SK-N-SH treated with all-trans-retinoic acid at 6 μM for 48 hours (cell line): ENCODE results near the gene CYB5B.

Experiments
- ATAC-seq: fragments of 200-7000 bp; cut with Tn5 transposase; 3 replicates; pipeline ENCODE4 v1.9.1; 2020; ENCODE audit warnings: mild to moderate bottlenecking, moderate library complexity
- ARNTL ChIP-seq: fragments of 450-650 bp; formaldehyde crosslinking; IDR thresholded peaks from 2 replicates; pipeline ENCODE4 v1.5.0; 2020; ENCODE audit warnings: low read depth, mild to moderate bottlenecking, moderate library complexity, borderline replicate concordance
- BACH2 ChIP-seq: fragments of 250-450 bp; sonication (Bioruptor Pico); IDR thresholded peaks from 2 replicates; pipeline ENCODE4 v1.9.0; 2021; ENCODE audit warnings: mild to moderate bottlenecking, borderline replicate concordance
- CREB5 ChIP-seq: fragments of 250-450 bp; sonication (Bioruptor Pico); IDR thresholded peaks from 2 replicates; pipeline ENCODE4 v1.5.1; 2020; ENCODE audit warnings: low read depth, mild to moderate bottlenecking, moderate library complexity
- CSDC2 ChIP-seq: fragments of 250-450 bp; sonication (Bioruptor Pico); IDR thresholded peaks from 2 replicates; pipeline ENCODE4 v1.5.0; 2020; ENCODE audit warnings: mild to moderate bottlenecking, moderate library complexity
- CSRNP3 ChIP-seq: fragments of 250-450 bp; sonication (Bioruptor Pico); IDR thresholded peaks from 2 replicates; pipeline ENCODE4 v1.5.1; 2021; ENCODE audit warnings: mild to moderate bottlenecking, moderate library complexity
- ESRRG ChIP-seq: fragments of 250-450 bp; sonication (Bioruptor Pico); IDR thresholded peaks from 2 replicates; pipeline ENCODE4 v1.6.1; 2021; ENCODE audit warnings: mild to moderate bottlenecking
- GLIS3 ChIP-seq: fragments of 250-450 bp; sonication (Bioruptor Pico); IDR thresholded peaks from 2 replicates; pipeline ENCODE4 v1.5.0; 2020; ENCODE audit warnings: mild to moderate bottlenecking, moderate library complexity
- ISL1 ChIP-seq: fragments of 250-450 bp; sonication (Bioruptor Pico); IDR thresholded peaks from 2 replicates; pipeline ENCODE4 v2.1.2; 2022; ENCODE audit warnings: mild to moderate bottlenecking, moderate library complexity
- POU6F1 ChIP-seq: fragments of 250-450 bp; sonication (Bioruptor Pico); IDR thresholded peaks from 2 replicates; pipeline ENCODE4 v1.8.0; 2021; ENCODE audit warnings: low read depth, mild to moderate bottlenecking, moderate library complexity, borderline replicate concordance
- RARB ChIP-seq: fragments of 250-450 bp; sonication (Bioruptor Pico); IDR thresholded peaks from 2 replicates; pipeline ENCODE4 v1.8.0; 2021; ENCODE audit warnings: mild to moderate bottlenecking, moderate library complexity
- SNAI2 ChIP-seq: fragments of 250-450 bp; sonication (Bioruptor Pico); IDR thresholded peaks from 2 replicates; pipeline ENCODE4 v1.5.0; 2020; ENCODE audit warnings: mild to moderate bottlenecking, moderate library complexity
- TCF4 ChIP-seq: fragments of 250-450 bp; sonication (Bioruptor Pico); IDR thresholded peaks from 2 replicates; pipeline ENCODE4 v1.8.0; 2021; ENCODE audit warnings: mild to moderate bottlenecking, moderate library complexity, borderline replicate concordance
- TOX ChIP-seq: fragments of 250-450 bp; sonication (Bioruptor Pico); IDR thresholded peaks from 2 replicates; pipeline ENCODE4 v1.8.0; 2021; ENCODE audit warnings: mild to moderate bottlenecking, moderate library complexity, borderline replicate concordance
- TSHZ2 ChIP-seq: fragments of 250-450 bp; sonication (Bioruptor Pico); IDR thresholded peaks from 2 replicates; pipeline ENCODE4 v1.5.0; 2020; ENCODE audit warnings: mild to moderate bottlenecking, moderate library complexity
- ZFP3 ChIP-seq: fragments of 250-450 bp; sonication (Bioruptor Pico); IDR thresholded peaks from 2 replicates; pipeline ENCODE4 v1.5.0; 2020; ENCODE audit warnings: mild to moderate bottlenecking, moderate library complexity
- ZFP30 ChIP-seq: fragments of 450-650 bp; formaldehyde crosslinking; IDR thresholded peaks from 2 replicates; pipeline ENCODE4 v1.5.0; 2022; ENCODE audit warnings: mild to moderate bottlenecking, moderate library complexity
- ZNF565 ChIP-seq: fragments of 450-650 bp; formaldehyde crosslinking; conservative IDR thresholded peaks from 2 replicates; pipeline ENCODE4 v1.5.0; 2020; ENCODE audit warnings: low read depth, mild to moderate bottlenecking, moderate library complexity
- ZNF70 ChIP-seq: fragments of 450-650 bp; formaldehyde crosslinking; IDR thresholded peaks from 2 replicates; pipeline ENCODE4 v1.5.0; 2020; ENCODE audit warnings: mild to moderate bottlenecking, moderate library complexity
- ZNF8 ChIP-seq: fragments of 450-650 bp; formaldehyde crosslinking; IDR thresholded peaks from 2 replicates; pipeline ENCODE4 v1.5.0; 2020; ENCODE audit warnings: mild to moderate bottlenecking, moderate library complexity
- TF ChIP-seq, protein P1 (sequence below): fragments of 250-450 bp; sonication (Bioruptor Pico); IDR thresholded peaks from 2 replicates; pipeline ENCODE4 v1.8.0; 2020; ENCODE audit warnings: mild to moderate bottlenecking, moderate library complexity, borderline replicate concordance

Gene CYB5B

GRCh38 chr16:69496376-69496775 lies 72.0 kb downstream of the CYB5B start:
- TF ChIP-seq ZNF70 (CRISPR knock-in tag) (no peak), SNAI2 (CRISPR knock-in tag) (no peak), ZFP3 (CRISPR knock-in tag) (no peak), ISL1 (CRISPR knock-in tag) (no peak), GLIS3 (CRISPR knock-in tag) (no peak), TSHZ2 (CRISPR knock-in tag) (no peak), CREB5 (CRISPR knock-in tag) (no peak), ESRRG (CRISPR knock-in tag) (no peak), TCF4 (CRISPR knock-in tag) (no peak), TOX (CRISPR knock-in tag) (no peak), ZNF8 (CRISPR knock-in tag) (no peak), ZNF565 (CRISPR knock-in tag) (no peak), BACH2 (CRISPR knock-in tag) (no peak), CSRNP3 (CRISPR knock-in tag) (no peak), POU6F1 (CRISPR knock-in tag) (no peak), RARB (CRISPR knock-in tag) (no peak), CSDC2 (no peak)
- TF ChIP-seq, protein P1, sequence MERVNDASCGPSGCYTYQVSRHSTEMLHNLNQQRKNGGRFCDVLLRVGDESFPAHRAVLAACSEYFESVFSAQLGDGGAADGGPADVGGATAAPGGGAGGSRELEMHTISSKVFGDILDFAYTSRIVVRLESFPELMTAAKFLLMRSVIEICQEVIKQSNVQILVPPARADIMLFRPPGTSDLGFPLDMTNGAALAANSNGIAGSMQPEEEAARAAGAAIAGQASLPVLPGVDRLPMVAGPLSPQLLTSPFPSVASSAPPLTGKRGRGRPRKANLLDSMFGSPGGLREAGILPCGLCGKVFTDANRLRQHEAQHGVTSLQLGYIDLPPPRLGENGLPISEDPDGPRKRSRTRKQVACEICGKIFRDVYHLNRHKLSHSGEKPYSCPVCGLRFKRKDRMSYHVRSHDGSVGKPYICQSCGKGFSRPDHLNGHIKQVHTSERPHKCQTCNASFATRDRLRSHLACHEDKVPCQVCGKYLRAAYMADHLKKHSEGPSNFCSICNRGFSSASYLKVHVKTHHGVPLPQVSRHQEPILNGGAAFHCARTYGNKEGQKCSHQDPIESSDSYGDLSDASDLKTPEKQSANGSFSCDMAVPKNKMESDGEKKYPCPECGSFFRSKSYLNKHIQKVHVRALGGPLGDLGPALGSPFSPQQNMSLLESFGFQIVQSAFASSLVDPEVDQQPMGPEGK (CRISPR knock-in tag): no peak
- ATAC-seq: no peak

DNA sequence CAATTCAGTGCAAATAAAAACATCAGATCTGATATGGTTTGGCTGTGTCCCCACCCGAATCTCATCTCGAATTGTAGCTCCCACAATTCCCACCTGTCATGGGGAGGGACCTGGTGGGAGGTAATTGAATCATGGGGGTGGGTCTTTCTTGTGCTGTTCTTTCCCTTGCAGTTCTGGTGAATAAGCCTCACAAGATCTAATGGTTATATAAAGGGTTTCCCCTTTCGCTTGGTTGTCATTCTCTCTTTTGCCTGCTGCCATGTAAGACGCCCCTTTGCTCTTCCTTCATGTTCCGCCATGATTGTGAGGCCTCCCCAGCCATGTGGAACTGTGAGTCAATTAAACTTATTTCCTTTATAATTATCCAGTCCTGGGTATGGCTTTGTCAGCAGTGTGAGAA lies 72.5 kb downstream of the CYB5B start:
- no peak for ATAC-seq
- TF ChIP-seq BACH2 (CRISPR knock-in tag) (no peak), TOX (CRISPR knock-in tag) (no peak), POU6F1 (CRISPR knock-in tag) (no peak), ZFP30 (CRISPR knock-in tag) (no peak), CSRNP3 (CRISPR knock-in tag) (no peak), ARNTL (CRISPR knock-in tag) (no peak), ZNF70 (CRISPR knock-in tag) (no peak), TSHZ2 (CRISPR knock-in tag) (no peak)
- TF ChIP-seq, protein P1 (CRISPR knock-in tag): no peak
- TF ChIP-seq, all 23 proteins: peak for 0
